K562 (cell line): ENCODE data around the gene GPR37L1.
"Not testable (repeated sequence)": the region's sequence is repeated elsewhere in the genome, so short reads cannot be mapped to it uniquely, and the experiment has no call there.

Source experiments
- CCNT2 ChIP-seq: IDR thresholded peaks from 2 replicates; pipeline ENCODE4 v1.6.1; 2011; ENCODE audit warnings: borderline replicate concordance, low read depth, mild to moderate bottlenecking, moderate library complexity, mixed read lengths, low read length; ENCODE audit not compliant: insufficient read length; ENCODE audit errors: extremely low read depth
- CTBP1 ChIP-seq: fragments of 450-650 bp; IDR thresholded peaks from 2 replicates; pipeline ENCODE4 v1.6.1; 2016; ENCODE audit warnings: borderline replicate concordance
- MAFF ChIP-seq: IDR thresholded peaks from 2 replicates; pipeline ENCODE4 v1.6.1; 2012; ENCODE audit warnings: low read length, improper control_type of control experiment
- NCOA6 ChIP-seq: fragments of 450-650 bp; IDR thresholded peaks from 2 replicates; pipeline ENCODE4 v1.6.1; 2017; ENCODE audit warnings: mild to moderate bottlenecking
- PTTG1 ChIP-seq: fragments of 450-650 bp; IDR thresholded peaks from 2 replicates; pipeline ENCODE4 v1.6.1; 2016; ENCODE audit warnings: low read depth, mild to moderate bottlenecking, missing genetic modification characterization, missing compliant biosample characterization
- RAD21 ChIP-seq, 2 experiments: fragments of 250-450 bp in 1 of 2; fragments of 450-650 bp in 1 of 2; sonication (Bioruptor Pico) in 1 of 2; formaldehyde crosslinking in 1 of 2; IDR thresholded peaks in 1 of 2; conservative IDR thresholded peaks in 1 of 2; 2 replicates each; pipeline versions ENCODE4 v1.4.0 to v1.8.0; 2020 to 2022; ENCODE audit warnings: mild to moderate bottlenecking in 2 of 2, moderate library complexity in 1 of 2
- TEAD2 ChIP-seq: fragments of 450-650 bp; IDR thresholded peaks from 2 replicates; pipeline ENCODE4 v1.6.1; 2016; ENCODE audit warnings: missing genetic modification characterization, control low read depth, missing compliant biosample characterization
- TSHZ1 ChIP-seq: fragments of 250-450 bp; sonication (Bioruptor Pico); IDR thresholded peaks from 2 replicates; pipeline ENCODE4 v1.4.0; 2020; ENCODE audit warnings: mild to moderate bottlenecking, moderate library complexity
- TF ChIP-seq, protein P1 (sequence below), 2 experiments: fragments of 450-650 bp; formaldehyde crosslinking in 1 of 2; IDR thresholded peaks; 2 replicates each; pipeline versions ENCODE4 v1.4.0 to v1.6.1; 2014 to 2020; ENCODE audit warnings: mild to moderate bottlenecking in 2 of 2, borderline replicate concordance in 1 of 2, low read depth in 1 of 2
- TF ChIP-seq, protein P2 (sequence below), 3 experiments: IDR thresholded peaks in 2 of 3; conservative IDR thresholded peaks in 1 of 3; 2 replicates each; pipeline ENCODE4 v1.5.1; 2011 to 2012; ENCODE audit warnings: low read length in 3 of 3, mild to moderate bottlenecking in 3 of 3, control low read depth in 2 of 3, improper control_type of control experiment in 1 of 3, inconsistent platforms in 1 of 3, low read depth in 1 of 3, mixed read lengths in 1 of 3, moderate library complexity in 1 of 3; ENCODE audit not compliant: insufficient read depth in 2 of 3

DNA sequence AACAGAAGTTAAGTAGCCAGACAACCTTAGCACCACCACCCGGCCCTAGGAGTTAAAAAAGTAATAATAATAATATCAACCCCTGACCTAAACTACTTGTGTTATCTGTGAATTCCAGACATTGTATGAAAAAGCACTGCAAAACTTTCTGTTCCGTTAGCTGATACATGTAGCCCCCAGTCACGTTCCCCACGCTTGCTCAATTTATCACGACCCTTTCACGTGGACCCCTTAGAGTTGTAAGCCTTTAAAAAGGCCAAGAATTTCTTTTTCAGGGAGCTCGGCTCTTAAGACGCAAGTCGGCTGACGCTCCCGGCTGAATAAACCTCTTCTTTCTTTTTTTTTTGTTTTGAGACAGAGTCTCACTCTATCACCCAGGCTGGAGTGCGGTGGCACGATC lies 44.3 kb downstream of the GPR37L1 start:
- TF ChIP-seq, protein P1, sequence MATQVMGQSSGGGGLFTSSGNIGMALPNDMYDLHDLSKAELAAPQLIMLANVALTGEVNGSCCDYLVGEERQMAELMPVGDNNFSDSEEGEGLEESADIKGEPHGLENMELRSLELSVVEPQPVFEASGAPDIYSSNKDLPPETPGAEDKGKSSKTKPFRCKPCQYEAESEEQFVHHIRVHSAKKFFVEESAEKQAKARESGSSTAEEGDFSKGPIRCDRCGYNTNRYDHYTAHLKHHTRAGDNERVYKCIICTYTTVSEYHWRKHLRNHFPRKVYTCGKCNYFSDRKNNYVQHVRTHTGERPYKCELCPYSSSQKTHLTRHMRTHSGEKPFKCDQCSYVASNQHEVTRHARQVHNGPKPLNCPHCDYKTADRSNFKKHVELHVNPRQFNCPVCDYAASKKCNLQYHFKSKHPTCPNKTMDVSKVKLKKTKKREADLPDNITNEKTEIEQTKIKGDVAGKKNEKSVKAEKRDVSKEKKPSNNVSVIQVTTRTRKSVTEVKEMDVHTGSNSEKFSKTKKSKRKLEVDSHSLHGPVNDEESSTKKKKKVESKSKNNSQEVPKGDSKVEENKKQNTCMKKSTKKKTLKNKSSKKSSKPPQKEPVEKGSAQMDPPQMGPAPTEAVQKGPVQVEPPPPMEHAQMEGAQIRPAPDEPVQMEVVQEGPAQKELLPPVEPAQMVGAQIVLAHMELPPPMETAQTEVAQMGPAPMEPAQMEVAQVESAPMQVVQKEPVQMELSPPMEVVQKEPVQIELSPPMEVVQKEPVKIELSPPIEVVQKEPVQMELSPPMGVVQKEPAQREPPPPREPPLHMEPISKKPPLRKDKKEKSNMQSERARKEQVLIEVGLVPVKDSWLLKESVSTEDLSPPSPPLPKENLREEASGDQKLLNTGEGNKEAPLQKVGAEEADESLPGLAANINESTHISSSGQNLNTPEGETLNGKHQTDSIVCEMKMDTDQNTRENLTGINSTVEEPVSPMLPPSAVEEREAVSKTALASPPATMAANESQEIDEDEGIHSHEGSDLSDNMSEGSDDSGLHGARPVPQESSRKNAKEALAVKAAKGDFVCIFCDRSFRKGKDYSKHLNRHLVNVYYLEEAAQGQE (IDR thresholded peaks at IDR 0.05; ENCODE audit: borderline replicate concordance) = not testable (repeated sequence)
- TF ChIP-seq, protein P1 (CRISPR knock-in tag; IDR thresholded peaks at IDR 0.05; ENCODE audit: low read depth) = not testable (repeated sequence)
- TF ChIP-seq, protein P2, sequence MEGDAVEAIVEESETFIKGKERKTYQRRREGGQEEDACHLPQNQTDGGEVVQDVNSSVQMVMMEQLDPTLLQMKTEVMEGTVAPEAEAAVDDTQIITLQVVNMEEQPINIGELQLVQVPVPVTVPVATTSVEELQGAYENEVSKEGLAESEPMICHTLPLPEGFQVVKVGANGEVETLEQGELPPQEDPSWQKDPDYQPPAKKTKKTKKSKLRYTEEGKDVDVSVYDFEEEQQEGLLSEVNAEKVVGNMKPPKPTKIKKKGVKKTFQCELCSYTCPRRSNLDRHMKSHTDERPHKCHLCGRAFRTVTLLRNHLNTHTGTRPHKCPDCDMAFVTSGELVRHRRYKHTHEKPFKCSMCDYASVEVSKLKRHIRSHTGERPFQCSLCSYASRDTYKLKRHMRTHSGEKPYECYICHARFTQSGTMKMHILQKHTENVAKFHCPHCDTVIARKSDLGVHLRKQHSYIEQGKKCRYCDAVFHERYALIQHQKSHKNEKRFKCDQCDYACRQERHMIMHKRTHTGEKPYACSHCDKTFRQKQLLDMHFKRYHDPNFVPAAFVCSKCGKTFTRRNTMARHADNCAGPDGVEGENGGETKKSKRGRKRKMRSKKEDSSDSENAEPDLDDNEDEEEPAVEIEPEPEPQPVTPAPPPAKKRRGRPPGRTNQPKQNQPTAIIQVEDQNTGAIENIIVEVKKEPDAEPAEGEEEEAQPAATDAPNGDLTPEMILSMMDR (IDR thresholded peaks at IDR 0.05 in 2 of 3, conservative IDR thresholded peaks at IDR 0.05 in 1 of 3; ENCODE audit: insufficient read depth in 2 of 3, low read depth in 1 of 3, low read length in 3 of 3) = not testable (repeated sequence)
- TF ChIP-seq NCOA6; CCNT2; MAFF; PTTG1; CTBP1; RAD21 (CRISPR knock-in tag; conservative IDR thresholded peaks at IDR 0.05 in 1 of 2, IDR thresholded peaks at IDR 0.05 in 1 of 2); TSHZ1 (CRISPR knock-in tag); TEAD2: not testable (repeated sequence)
